ENCODE results near the gene LRRN2.

LRRN2 gene

DNA sequence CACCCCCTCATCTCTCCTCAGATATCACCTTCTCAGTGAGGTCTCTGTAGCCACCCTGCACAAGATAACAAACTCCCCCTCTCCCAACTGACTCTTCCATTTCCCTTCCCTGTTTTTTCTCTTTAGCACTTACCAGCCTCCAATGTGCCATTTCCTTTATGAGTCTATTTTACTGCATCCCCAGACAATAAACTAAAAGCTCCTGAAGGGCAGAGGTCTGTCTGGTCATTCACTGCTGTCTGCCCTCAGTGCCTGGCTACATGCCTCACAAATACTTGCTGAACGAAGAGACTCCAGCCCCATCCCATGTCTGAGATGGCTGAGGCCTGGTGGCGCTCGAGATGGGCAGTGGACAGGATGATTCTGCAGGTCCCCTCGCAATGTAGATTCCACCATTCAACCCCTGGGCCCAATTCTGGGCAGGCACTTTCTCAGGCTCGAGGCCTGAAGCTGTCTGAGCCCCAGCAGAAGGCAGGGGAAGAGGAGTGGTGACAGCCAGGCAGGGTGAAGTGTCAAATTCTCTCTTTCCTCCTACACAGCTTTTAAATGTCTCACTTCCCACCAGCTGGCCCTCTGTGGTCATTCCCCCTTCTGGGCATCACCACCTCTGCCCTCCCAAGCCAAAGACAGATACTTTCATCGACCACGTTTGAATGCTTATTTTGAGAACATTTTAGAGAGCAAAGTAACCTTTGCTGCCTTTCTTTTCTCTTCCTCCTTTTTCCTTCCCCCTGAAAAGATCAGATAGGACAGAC lies 6.6 kb downstream of the LRRN2 start:
- no peak overlapping the region for H3K4me3 ChIP-seq (ENCODE audit: low read depth, low read length)
- TF ChIP-seq, protein P1, sequence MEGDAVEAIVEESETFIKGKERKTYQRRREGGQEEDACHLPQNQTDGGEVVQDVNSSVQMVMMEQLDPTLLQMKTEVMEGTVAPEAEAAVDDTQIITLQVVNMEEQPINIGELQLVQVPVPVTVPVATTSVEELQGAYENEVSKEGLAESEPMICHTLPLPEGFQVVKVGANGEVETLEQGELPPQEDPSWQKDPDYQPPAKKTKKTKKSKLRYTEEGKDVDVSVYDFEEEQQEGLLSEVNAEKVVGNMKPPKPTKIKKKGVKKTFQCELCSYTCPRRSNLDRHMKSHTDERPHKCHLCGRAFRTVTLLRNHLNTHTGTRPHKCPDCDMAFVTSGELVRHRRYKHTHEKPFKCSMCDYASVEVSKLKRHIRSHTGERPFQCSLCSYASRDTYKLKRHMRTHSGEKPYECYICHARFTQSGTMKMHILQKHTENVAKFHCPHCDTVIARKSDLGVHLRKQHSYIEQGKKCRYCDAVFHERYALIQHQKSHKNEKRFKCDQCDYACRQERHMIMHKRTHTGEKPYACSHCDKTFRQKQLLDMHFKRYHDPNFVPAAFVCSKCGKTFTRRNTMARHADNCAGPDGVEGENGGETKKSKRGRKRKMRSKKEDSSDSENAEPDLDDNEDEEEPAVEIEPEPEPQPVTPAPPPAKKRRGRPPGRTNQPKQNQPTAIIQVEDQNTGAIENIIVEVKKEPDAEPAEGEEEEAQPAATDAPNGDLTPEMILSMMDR (IDR thresholded peaks at IDR 0.05; ENCODE audit: low read depth, low read length): no peak

DNA sequence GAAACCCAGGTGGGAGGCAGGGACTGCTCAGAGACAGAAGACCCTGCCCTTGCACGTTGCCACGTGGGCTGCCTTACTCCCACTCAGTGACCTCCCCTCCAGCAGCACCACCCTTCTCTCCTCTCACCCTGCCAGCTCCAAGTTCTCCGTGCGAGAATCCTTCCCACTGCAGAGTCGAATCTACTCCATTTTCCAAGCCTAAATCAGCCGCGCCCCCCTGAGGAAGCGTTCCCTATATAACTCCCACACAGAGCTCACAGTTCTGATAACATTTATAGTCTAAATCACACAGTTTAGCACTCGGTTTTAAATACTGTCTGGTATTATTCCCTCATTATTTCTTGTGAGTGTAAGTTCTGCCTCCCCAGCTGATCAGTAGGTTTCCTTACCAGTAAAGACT lies 7.7 kb downstream of the LRRN2 start:
- no peak overlapping the region for H3K4me3 ChIP-seq (ENCODE audit: low read depth, low read length)
- TF ChIP-seq, protein P1 (IDR thresholded peaks at IDR 0.05; ENCODE audit: low read depth, low read length): no peak

DNA sequence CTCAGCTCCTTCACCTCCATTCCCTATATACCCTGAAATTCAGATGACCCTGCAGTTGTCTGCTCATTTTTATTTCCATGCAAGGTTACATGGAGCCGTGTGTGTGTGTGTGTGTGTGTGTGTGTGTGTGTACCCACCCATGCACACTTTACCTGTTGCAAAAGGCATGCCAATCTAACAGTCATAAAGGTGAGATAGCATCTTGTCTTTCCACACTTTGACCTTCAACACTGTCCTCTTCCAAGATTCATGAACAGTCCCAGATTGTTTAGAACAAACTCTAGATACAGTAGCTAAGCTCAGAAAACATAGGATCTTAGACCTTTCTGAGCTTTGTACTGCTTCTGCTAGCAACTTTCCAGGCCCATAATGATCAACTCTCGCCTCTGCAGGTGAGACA lies 9.5 kb downstream of the LRRN2 start:
- TF ChIP-seq, protein P1 (IDR thresholded peaks at IDR 0.05; ENCODE audit: low read depth, low read length): no peak
- H3K4me3 ChIP-seq (ENCODE audit: low read depth, low read length): no peak overlapping the region

DNA sequence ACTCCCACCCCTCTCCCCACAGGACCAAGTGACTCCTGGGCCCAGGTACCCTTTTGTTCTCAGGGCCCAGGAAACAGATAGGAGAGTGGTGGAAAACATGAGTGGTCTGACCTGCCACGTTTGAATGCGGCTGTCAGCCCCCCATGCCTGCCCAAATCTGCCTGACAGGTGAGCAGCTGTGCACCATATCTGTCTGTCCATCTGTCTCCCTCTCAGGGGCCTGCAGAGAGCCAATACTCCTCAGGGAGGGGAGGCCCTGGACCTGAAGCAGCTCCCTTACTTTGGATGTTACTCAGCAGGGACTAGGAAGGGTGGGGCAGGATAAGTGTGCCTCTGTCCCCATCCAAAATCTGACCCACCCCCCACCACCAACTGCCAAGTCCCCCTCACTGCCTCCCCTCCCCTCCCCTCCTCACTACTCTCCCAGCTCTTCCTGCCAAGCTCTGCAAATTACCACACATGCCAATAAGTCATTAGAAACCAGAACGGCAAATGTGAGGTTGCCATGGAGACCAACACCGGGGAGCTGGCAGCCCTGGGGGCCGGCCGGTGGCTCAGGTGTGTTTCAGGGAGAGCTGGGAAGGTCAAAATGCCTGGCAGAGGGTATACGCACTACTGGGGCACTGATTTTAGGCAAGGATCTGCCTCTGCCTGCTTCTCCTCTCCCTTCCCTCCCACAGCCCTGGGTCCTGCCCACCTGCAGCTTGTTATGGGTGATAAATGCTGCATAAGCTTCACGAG lies 11.5 kb downstream of the LRRN2 start:
- TF ChIP-seq, protein P1 (IDR thresholded peaks at IDR 0.05; ENCODE audit: low read depth, low read length): no peak
- no peak overlapping the region for H3K4me3 ChIP-seq (ENCODE audit: low read depth, low read length)

DNA sequence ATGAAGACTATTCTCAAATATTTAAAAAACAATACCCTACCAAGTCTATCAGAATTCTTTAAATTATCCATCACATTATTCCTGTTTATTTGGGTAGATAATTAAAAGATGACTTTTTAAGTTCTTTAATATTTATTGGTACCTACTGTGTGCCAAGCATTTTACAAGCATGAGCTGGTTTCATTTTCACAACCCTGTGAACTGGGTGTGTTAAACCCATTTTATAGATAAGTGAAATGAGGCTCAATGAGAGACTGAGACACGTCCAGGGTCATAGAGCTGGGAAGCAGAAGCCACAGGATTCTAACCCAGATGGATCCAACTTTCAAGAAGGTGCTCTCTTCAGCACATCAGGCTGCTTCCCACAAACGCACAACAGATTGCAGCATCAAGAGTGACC lies 12.3 kb downstream of the LRRN2 start:
- TF ChIP-seq, protein P1 (IDR thresholded peaks at IDR 0.05; ENCODE audit: low read depth, low read length): no peak
- H3K4me3 ChIP-seq (ENCODE audit: low read depth, low read length): no peak overlapping the region

DNA sequence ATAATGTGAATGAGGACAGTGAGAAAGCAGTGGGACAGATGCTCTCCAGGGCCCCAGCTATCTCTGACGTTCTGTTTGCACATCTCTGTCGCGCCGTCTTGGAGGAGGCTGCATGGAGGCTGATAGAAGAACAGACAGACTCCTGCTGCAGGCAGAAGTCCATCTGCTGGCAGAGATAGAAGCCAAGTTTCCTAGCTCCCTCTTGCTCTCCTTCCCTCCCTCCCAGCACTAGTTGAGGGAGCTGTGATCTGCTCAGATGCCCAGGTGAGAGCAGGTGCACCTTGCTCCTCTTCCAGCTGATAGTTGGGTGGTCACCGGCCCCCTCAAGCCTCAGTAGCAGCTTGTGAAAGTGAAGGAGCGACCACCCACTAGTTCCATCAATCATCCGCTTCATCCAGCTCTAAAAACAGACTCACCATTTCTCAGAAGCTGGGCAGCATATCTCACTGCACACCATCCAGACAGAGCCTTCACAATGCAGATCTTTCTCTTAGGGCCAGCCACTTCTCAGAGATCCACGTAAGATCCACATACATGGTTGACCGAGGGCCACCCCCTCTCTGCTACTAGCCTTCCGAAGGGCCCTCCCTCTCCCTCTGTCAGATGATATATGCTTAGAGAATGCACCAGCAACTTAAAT lies 12.9 kb downstream of the LRRN2 start:
- no peak overlapping the region for H3K4me3 ChIP-seq (ENCODE audit: low read depth, low read length)
- TF ChIP-seq, protein P1 (IDR thresholded peaks at IDR 0.05; ENCODE audit: low read depth, low read length): no peak

DNA sequence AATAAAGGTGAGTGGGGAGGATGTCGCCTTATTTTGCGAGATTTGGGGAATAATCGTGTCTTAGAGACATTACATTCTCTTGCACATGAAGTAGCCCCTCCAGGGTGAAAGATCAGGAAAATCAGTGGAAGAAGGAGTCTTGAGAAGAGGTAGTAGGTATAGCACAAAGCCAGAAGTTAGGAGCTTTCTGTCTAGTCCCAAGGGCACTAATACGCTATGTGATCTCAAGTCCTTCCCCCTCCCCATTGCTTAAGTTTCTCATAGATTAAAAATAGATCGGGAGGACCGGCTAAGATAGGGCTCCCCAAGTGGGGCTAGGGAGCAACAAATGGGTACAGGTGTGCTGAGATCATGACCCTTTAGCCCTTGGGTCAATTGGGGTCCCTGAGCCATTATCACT lies 13.5 kb downstream of the LRRN2 start:
- H3K4me3 ChIP-seq (ENCODE audit: low read depth, low read length): no peak overlapping the region
- TF ChIP-seq, protein P1 (IDR thresholded peaks at IDR 0.05; ENCODE audit: low read depth, low read length): no peak

Measured in WI38 (cell line).